Left lung (tissue), 10 donors: Measurements from ENCODE around the gene BOK. TPM values are rescaled to one million over a fixed set of nuclear protein-coding genes. Genes with fewer than 3 reads are reported as not detected.

ENCODE experiments used
- ATAC-seq: fragments of 200-7000 bp; cut with Tn5 transposase; one replicate; pipeline ENCODE4 v1.9.1; 2020; ENCODE audit warnings: moderate library complexity
- DNase-seq, 4 donors: peaks; one replicate each; pipeline ENCODE4 v3.0.0-alpha.2; 2013 to 2020
- H3K27ac ChIP-seq, 2 donors: fragments of 200-600 bp; sonication (generic) in 1 of 2; one replicate each; pipeline versions ENCODE4 v1.5.0 to v1.8.0; 2020 to 2021
- H3K27me3 ChIP-seq, 2 donors: fragments of 200-600 bp; sonication (generic) in 1 of 2; one replicate each; pipeline versions ENCODE4 v1.5.0 to v1.8.0; 2020 to 2021
- H3K36me3 ChIP-seq, 2 donors: fragments of 200-600 bp; sonication (generic) in 1 of 2; one replicate each; pipeline versions ENCODE4 v1.5.0 to v1.8.0; 2020 to 2021
- H3K4me1 ChIP-seq, 2 donors: fragments of 200-600 bp; one replicate each; pipeline ENCODE4 v1.8.0; 2021
- H3K4me3 ChIP-seq, 2 donors: fragments of 200-600 bp; sonication (generic) in 1 of 2; one replicate each; pipeline versions ENCODE4 v1.5.0 to v1.8.0; 2020 to 2021; ENCODE audit warnings: mild to moderate bottlenecking in 1 of 2
- H3K9me3 ChIP-seq, 2 donors: fragments of 200-600 bp; sonication (generic) in 1 of 2; one replicate each; pipeline versions ENCODE4 v1.5.0 to v1.8.0; 2020 to 2021
- CTCF ChIP-seq, 2 donors: fragments of 200-600 bp; sonication (generic) in 1 of 2; IDR thresholded peaks; one replicate each; pipeline versions ENCODE4 v1.5.0 to v1.8.0; 2021; ENCODE audit warnings: antibody characterized with exemption in 2 of 2
- intact Hi-C, 2 donors: fragments of 100-400 bp; cut with DNase I; formaldehyde crosslinking; loops; one replicate each; pipeline versions ENCODE4 v1.11.2 to v1.14.2; 2022
- polyA plus RNA-seq, 6 donors: library from polyadenylated mRNA; unstranded; fragments of 120-200 nt; gene quantifications; one replicate each; pipeline ENCODE4 v1.2.1, GENCODE V29; 2013; ENCODE audit not compliant: insufficient read length in 6 of 6
- total RNA-seq, 2 donors: library from RNA; stranded (reverse); fragmentation: NEBNext Ultra II Directional; extraction: Animal tissue kit (Norgen Biotek cat#: 25700); gene quantifications; one replicate each; pipeline ENCODE4 v1.2.1, GENCODE V29; 2021
- donor health status: DM: no; HTN: yes; CAD: no.
- donor health status: DM: no; HTN: no; CAD: no.

Gene BOK
- total and polyA plus RNA-seq, 8 donors = 17.8 to 66.5 (median 25.9) TPM

GRCh38 chr2:241532733-241533601 lies 25.6 kb upstream of the BOK start:
- no peak for ATAC-seq
- H3K27ac ChIP-seq = no peak overlapping the region
- no peak for TF ChIP-seq CTCF (IDR thresholded peaks at IDR 0.05)
- intact Hi-C loops = no loop called here
- no peaks in the 10 kb centered on the region for H3K27me3 ChIP-seq
- no peaks in the 10 kb centered on the region for H3K36me3 ChIP-seq
- no peaks in the 10 kb centered on the region for H3K9me3 ChIP-seq
- no peak for DNase-seq
- no peaks in the 10 kb centered on the region for H3K4me1 ChIP-seq
- no peak overlapping the region for H3K4me3 ChIP-seq

GRCh38 chr2:241534293-241534692 lies 24.3 kb upstream of the BOK start:
- DNase-seq = no peak
- Histone ChIP-seq H3K36me3 (no peaks in the 10 kb centered on the region), H3K4me1 (no peaks in the 10 kb centered on the region), H3K9me3 (no peaks in the 10 kb centered on the region), H3K27ac (no peak overlapping the region), H3K27me3 (peaks cover 0 to 7% of the 10 kb centered on the region in 2 donors), H3K4me3 (no peak overlapping the region)
- intact Hi-C loops = no loop called here
- TF ChIP-seq CTCF (IDR thresholded peaks at IDR 0.05) = no peak
- ATAC-seq = no peak

GRCh38 chr2:241534701-241535375 lies 23.7 kb upstream of the BOK start:
- peaks cover 0 to 13% of the 10 kb centered on the region in 2 donors for H3K27me3 ChIP-seq
- H3K36me3 ChIP-seq = no peaks in the 10 kb centered on the region
- H3K9me3 ChIP-seq = no peaks in the 10 kb centered on the region
- H3K4me3 ChIP-seq = no peak overlapping the region
- no peak for ATAC-seq
- H3K4me1 ChIP-seq = no peaks in the 10 kb centered on the region
- intact Hi-C loops = no loop called here
- TF ChIP-seq CTCF (IDR thresholded peaks at IDR 0.05) = no peak
- no peak overlapping the region for H3K27ac ChIP-seq
- no peak for DNase-seq

GRCh38 chr2:241535871-241536655 lies 22.5 kb upstream of the BOK start:
- intact Hi-C loops = no loop called here
- no peak overlapping the region for H3K27ac ChIP-seq
- no peaks in the 10 kb centered on the region for H3K36me3 ChIP-seq
- peaks cover 0 to 10% of the 10 kb centered on the region in 2 donors for H3K4me1 ChIP-seq
- DNase-seq (no peak), ATAC-seq (no peak)
- H3K27me3 ChIP-seq = peaks cover 0 to 25% of the 10 kb centered on the region in 2 donors
- no peaks in the 10 kb centered on the region for H3K9me3 ChIP-seq
- no peak for TF ChIP-seq CTCF (IDR thresholded peaks at IDR 0.05)
- H3K4me3 ChIP-seq = no peak overlapping the region
